Measurements from ENCODE around the gene ZC3H7B.

- TF ChIP-seq CTCF (IDR thresholded peaks at IDR 0.05; ENCODE audit: insufficient read depth, low read depth, low read length), result no peak
- no peak for TF ChIP-seq EZH2 (IDR thresholded peaks at IDR 0.05; ENCODE audit: insufficient read depth, low read length)
Measured at GRCh38 chr22:41339823-41340222, 38.5 kb downstream of the ZC3H7B start.
